Breast epithelium (tissue), 4 donors: ENCODE measurements around the gene CFAP65. TPM values are rescaled to one million over a fixed set of nuclear protein-coding genes. Genes with fewer than 3 reads are reported as not detected.

Experiments
- DNase-seq, 2 donors: peaks; one replicate each; pipeline ENCODE4 v3.0.0-alpha.2; 2019; ENCODE audit warnings: low spot score in 2 of 2
- H3K27ac ChIP-seq, 2 donors: fragments of 200-600 bp; sonication (generic) in 1 of 2; one replicate each; pipeline ENCODE4 v1.5.1; 2016 to 2019; ENCODE audit warnings: mild to moderate bottlenecking in 1 of 2
- H3K27me3 ChIP-seq, 2 donors: fragments of 200-600 bp; sonication (generic) in 1 of 2; one replicate each; pipeline versions ENCODE4 v1.5.1 to v1.6.0; 2017 to 2019; ENCODE audit warnings: control low read depth in 1 of 2, mild to moderate bottlenecking in 1 of 2
- H3K36me3 ChIP-seq: fragments of 200-600 bp; one replicate; pipeline ENCODE4 v1.5.1; 2019
- H3K4me1 ChIP-seq, 2 donors: fragments of 200-600 bp; sonication (generic); one replicate each; pipeline ENCODE4 v1.5.1; 2016 to 2019; ENCODE audit warnings: control low read depth in 1 of 2
- H3K4me3 ChIP-seq, 3 donors: fragments of 200-600 bp; sonication (generic); 1 replicate in 2 of 3; 2 replicates in 1 of 3; pipeline ENCODE4 v1.5.1; 2016 to 2019; ENCODE audit warnings: mild to moderate bottlenecking in 3 of 3, moderate library complexity in 2 of 3
- H3K9me3 ChIP-seq, 2 donors: fragments of 200-600 bp; sonication (generic) in 1 of 2; one replicate each; pipeline ENCODE4 v1.5.1; 2016 to 2019; ENCODE audit warnings: control low read depth in 1 of 2
- POLR2A ChIP-seq: fragments of 450-650 bp; IDR thresholded peaks from one replicate; pipeline ENCODE4 v1.6.1; 2016; ENCODE audit warnings: antibody characterized with exemption, mild to moderate bottlenecking, moderate library complexity
- POLR2AphosphoS5 ChIP-seq, 3 donors: sonication (generic); formaldehyde crosslinking; IDR thresholded peaks; one replicate each; pipeline ENCODE4 v1.6.1; 2017; ENCODE audit warnings: antibody characterized with exemption in 3 of 3
- intact Hi-C: fragments of 100-400 bp; cut with DNase I; formaldehyde crosslinking; loops from one replicate; pipeline ENCODE4 v1.15.1; 2023; ENCODE audit warnings: low total_unique reads
- total RNA-seq, 3 donors: library from RNA; depleted of rRNA; stranded (reverse); fragments of >200 nt; gene quantifications; one replicate each; pipeline ENCODE4 v1.1.0, GENCODE V29; 2016
- TF ChIP-seq, protein P1 (sequence below), 3 donors: fragments of 450-650 bp; IDR thresholded peaks; one replicate each; pipeline ENCODE4 v1.5.1; 2016 to 2017; ENCODE audit warnings: antibody characterized with exemption in 3 of 3, mild to moderate bottlenecking in 3 of 3, moderate library complexity in 3 of 3

Gene CFAP65
- total RNA-seq, 3 donors from 2014 or later, result 0.33 TPM; not detected in 2

DNA sequence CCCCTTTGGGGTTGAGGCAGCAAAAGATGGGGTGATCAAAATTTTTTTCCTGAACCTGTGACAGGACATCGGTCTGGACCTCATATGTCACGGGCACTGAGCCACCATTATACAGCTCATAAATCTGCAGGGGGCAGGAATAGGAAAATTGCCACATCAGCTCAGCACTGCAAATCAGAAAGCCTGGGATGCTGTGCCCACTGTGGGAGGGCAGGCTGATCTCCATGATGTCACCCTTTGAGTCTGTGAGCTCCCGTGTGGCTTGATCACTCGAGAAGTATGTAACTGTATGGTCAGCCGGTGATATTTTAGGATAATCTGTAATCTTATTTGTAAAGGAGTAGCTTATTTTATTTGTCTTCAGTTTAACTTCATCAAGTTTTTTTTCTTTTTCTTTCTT, 30.4 kb downstream of the CFAP65 start:
- Histone ChIP-seq H3K9me3 (no peaks in the 10 kb centered on the region), H3K27me3 (peaks cover 0 to 12% of the 10 kb centered on the region in 2 donors)

GRCh38 chr2:219010162-219010756, 31.1 kb downstream of the CFAP65 start:
- H3K36me3 ChIP-seq, result no peaks in the 10 kb centered on the region
- peaks cover 0 to 16% of the 10 kb centered on the region in 2 donors for H3K27me3 ChIP-seq
- no peaks in the 10 kb centered on the region for H3K4me1 ChIP-seq
- no peak overlapping the region for H3K27ac ChIP-seq
- no peaks in the 10 kb centered on the region for H3K9me3 ChIP-seq
- no peak for TF ChIP-seq POLR2AphosphoS5 (IDR thresholded peaks at IDR 0.05)
- no peak for TF ChIP-seq POLR2A
- TF ChIP-seq, protein P1, sequence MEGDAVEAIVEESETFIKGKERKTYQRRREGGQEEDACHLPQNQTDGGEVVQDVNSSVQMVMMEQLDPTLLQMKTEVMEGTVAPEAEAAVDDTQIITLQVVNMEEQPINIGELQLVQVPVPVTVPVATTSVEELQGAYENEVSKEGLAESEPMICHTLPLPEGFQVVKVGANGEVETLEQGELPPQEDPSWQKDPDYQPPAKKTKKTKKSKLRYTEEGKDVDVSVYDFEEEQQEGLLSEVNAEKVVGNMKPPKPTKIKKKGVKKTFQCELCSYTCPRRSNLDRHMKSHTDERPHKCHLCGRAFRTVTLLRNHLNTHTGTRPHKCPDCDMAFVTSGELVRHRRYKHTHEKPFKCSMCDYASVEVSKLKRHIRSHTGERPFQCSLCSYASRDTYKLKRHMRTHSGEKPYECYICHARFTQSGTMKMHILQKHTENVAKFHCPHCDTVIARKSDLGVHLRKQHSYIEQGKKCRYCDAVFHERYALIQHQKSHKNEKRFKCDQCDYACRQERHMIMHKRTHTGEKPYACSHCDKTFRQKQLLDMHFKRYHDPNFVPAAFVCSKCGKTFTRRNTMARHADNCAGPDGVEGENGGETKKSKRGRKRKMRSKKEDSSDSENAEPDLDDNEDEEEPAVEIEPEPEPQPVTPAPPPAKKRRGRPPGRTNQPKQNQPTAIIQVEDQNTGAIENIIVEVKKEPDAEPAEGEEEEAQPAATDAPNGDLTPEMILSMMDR (IDR thresholded peaks at IDR 0.05), result peak in 2 of 3 donors; percentile 22 to 26
- no peak overlapping the region for H3K4me3 ChIP-seq
- intact Hi-C loops, result no loop called here
- no peak for DNase-seq

More for the DNA sequence above, 30.4 kb downstream of the CFAP65 start:
- H3K4me1 ChIP-seq, result no peaks in the 10 kb centered on the region
- no peak for DNase-seq
- no peak overlapping the region for H3K27ac ChIP-seq
- TF ChIP-seq POLR2A (no peak), POLR2AphosphoS5 (IDR thresholded peaks at IDR 0.05) (no peak)
- TF ChIP-seq, protein P1 (IDR thresholded peaks at IDR 0.05), result no peak
- no peaks in the 10 kb centered on the region for H3K36me3 ChIP-seq
- no peak overlapping the region for H3K4me3 ChIP-seq
- intact Hi-C loops, result no loop called here

- intact Hi-C loops, result no loop called here
- Histone ChIP-seq H3K27ac (no peak overlapping the region), H3K4me1 (no peaks in the 10 kb centered on the region), H3K27me3 (peaks cover 0 to 19% of the 10 kb centered on the region in 2 donors), H3K36me3 (no peaks in the 10 kb centered on the region), H3K9me3 (no peaks in the 10 kb centered on the region), H3K4me3 (no peak overlapping the region)
- DNase-seq, result no peak
- TF ChIP-seq POLR2A, result no peak
- TF ChIP-seq, protein P1 (IDR thresholded peaks at IDR 0.05), result no peak
These were observed 32.0 kb downstream of the CFAP65 start for GRCh38 chr2:219009294-219009693.

GRCh38 chr2:219003979-219004378, 37.3 kb downstream of the CFAP65 start:
- no peak overlapping the region for H3K27ac ChIP-seq
- intact Hi-C loops, result no loop called here
- TF ChIP-seq, protein P1 (IDR thresholded peaks at IDR 0.05), result no peak
- TF ChIP-seq POLR2A (no peak), POLR2AphosphoS5 (IDR thresholded peaks at IDR 0.05) (no peak)
- H3K9me3 ChIP-seq, result no peaks in the 10 kb centered on the region
- no peaks in the 10 kb centered on the region for H3K36me3 ChIP-seq
- peaks cover 6 to 10% of the 10 kb centered on the region in 2 donors for H3K4me1 ChIP-seq
- DNase-seq, result no peak
- H3K27me3 ChIP-seq, result peaks cover 0 to 32% of the 10 kb centered on the region in 2 donors
- no peak overlapping the region for H3K4me3 ChIP-seq

- intact Hi-C loops, result no loop called here
- peaks cover 0 to 32% of the 10 kb centered on the region in 2 donors for H3K27me3 ChIP-seq
These were observed 38.1 kb downstream of the CFAP65 start for GRCh38 chr2:219003267-219003634.

More at GRCh38 chr2:219003267-219003634, 38.1 kb downstream of the CFAP65 start:
- no peaks in the 10 kb centered on the region for H3K36me3 ChIP-seq
- peak overlapping the region in 2 of 3 donors; percentile 49 to 61 for H3K4me3 ChIP-seq
- H3K4me1 ChIP-seq, result peaks cover 6 to 10% of the 10 kb centered on the region in 2 donors
- H3K9me3 ChIP-seq, result no peaks in the 10 kb centered on the region
- no peak overlapping the region for H3K27ac ChIP-seq
- no peak for DNase-seq
- no peak for TF ChIP-seq POLR2A
- no peak for TF ChIP-seq POLR2AphosphoS5 (IDR thresholded peaks at IDR 0.05)
- TF ChIP-seq, protein P1 (IDR thresholded peaks at IDR 0.05), result no peak
